HEK293 (cell line): ENCODE results near the gene TRIM36.

Experiments
- BCL11A ChIP-seq: fragments of 450-650 bp; formaldehyde crosslinking; IDR thresholded peaks from 2 replicates; pipeline ENCODE4 v1.5.1; 2016; ENCODE audit warnings: low read depth, missing biosample characterization, missing genetic modification characterization
- CTCF ChIP-seq: fragments of 450-650 bp; formaldehyde crosslinking; IDR thresholded peaks from 2 replicates; pipeline ENCODE4 v1.5.1; 2016; ENCODE audit warnings: missing biosample characterization, missing genetic modification characterization
- ELK4 ChIP-seq: IDR thresholded peaks from 2 replicates; pipeline ENCODE4 v1.6.1; 2011; ENCODE audit warnings: mild to moderate bottlenecking, low read depth, low read length, borderline replicate concordance
- GLI2 ChIP-seq: fragments of 450-650 bp; formaldehyde crosslinking; IDR thresholded peaks from 2 replicates; pipeline ENCODE4; 2017; ENCODE audit warnings: missing biosample characterization, missing genetic modification characterization, low read depth, borderline replicate concordance
- GLI4 ChIP-seq: fragments of 450-650 bp; formaldehyde crosslinking; IDR thresholded peaks from 2 replicates; pipeline ENCODE4 v1.5.1; 2016; ENCODE audit warnings: missing biosample characterization, missing genetic modification characterization
- GLIS1 ChIP-seq: fragments of 450-650 bp; formaldehyde crosslinking; IDR thresholded peaks from 2 replicates; pipeline ENCODE4 v1.5.1; 2016; ENCODE audit warnings: missing biosample characterization, missing genetic modification characterization
- GLIS2 ChIP-seq: fragments of 450-650 bp; formaldehyde crosslinking; IDR thresholded peaks from 2 replicates; pipeline ENCODE4 v1.5.1; 2016; ENCODE audit warnings: missing biosample characterization, missing genetic modification characterization
- HOXC10 ChIP-seq: sonication (generic); formaldehyde crosslinking; IDR thresholded peaks from 2 replicates; pipeline ENCODE4 v1.8.1; 2023; ENCODE audit warnings: mild to moderate bottlenecking, missing genetic modification reagents
- IKZF3 ChIP-seq: fragments of 450-650 bp; IDR thresholded peaks from 2 replicates; pipeline ENCODE4 v1.5.0; 2018; ENCODE audit warnings: missing biosample characterization, mild to moderate bottlenecking, missing genetic modification characterization, moderate library complexity
- KLF1 ChIP-seq: fragments of 450-650 bp; formaldehyde crosslinking; IDR thresholded peaks from 2 replicates; pipeline ENCODE4 v1.5.1; 2016; ENCODE audit warnings: missing biosample characterization, missing genetic modification characterization
- KLF10 ChIP-seq: fragments of 450-650 bp; IDR thresholded peaks from 2 replicates; pipeline ENCODE4 v1.5.1; 2018; ENCODE audit warnings: missing biosample characterization, mild to moderate bottlenecking, missing genetic modification characterization
- KLF16 ChIP-seq: fragments of 450-650 bp; formaldehyde crosslinking; IDR thresholded peaks from 2 replicates; pipeline ENCODE4 v1.5.1; 2017; ENCODE audit warnings: missing biosample characterization, missing genetic modification characterization
- KLF8 ChIP-seq: fragments of 450-650 bp; formaldehyde crosslinking; IDR thresholded peaks from 2 replicates; pipeline ENCODE4 v1.5.1; 2016; ENCODE audit warnings: missing biosample characterization, missing genetic modification characterization
- KLF9 ChIP-seq: fragments of 450-650 bp; formaldehyde crosslinking; IDR thresholded peaks from 2 replicates; pipeline ENCODE4 v1.5.1; 2016; ENCODE audit warnings: missing biosample characterization, missing genetic modification characterization, low read depth
- OVOL3 ChIP-seq: fragments of 450-650 bp; formaldehyde crosslinking; IDR thresholded peaks from 2 replicates; pipeline ENCODE4 v1.5.1; 2016; ENCODE audit warnings: missing biosample characterization, missing genetic modification characterization
- SP2 ChIP-seq: fragments of 450-650 bp; formaldehyde crosslinking; IDR thresholded peaks from 2 replicates; pipeline ENCODE4 v1.5.1; 2016; ENCODE audit warnings: missing biosample characterization, missing genetic modification characterization
- SP3 ChIP-seq: fragments of 450-650 bp; formaldehyde crosslinking; IDR thresholded peaks from 2 replicates; pipeline ENCODE4 v1.5.1; 2016; ENCODE audit warnings: missing biosample characterization, missing genetic modification characterization
- ZBTB10 ChIP-seq: fragments of 450-650 bp; formaldehyde crosslinking; IDR thresholded peaks from 2 replicates; pipeline ENCODE4 v1.5.1; 2016; ENCODE audit warnings: missing biosample characterization, missing genetic modification characterization
- ZBTB17 ChIP-seq: fragments of 450-650 bp; formaldehyde crosslinking; IDR thresholded peaks from 2 replicates; pipeline ENCODE4 v1.5.1; 2016; ENCODE audit warnings: missing biosample characterization, missing genetic modification characterization
- ZBTB21 ChIP-seq: fragments of 450-650 bp; formaldehyde crosslinking; IDR thresholded peaks from 2 replicates; pipeline ENCODE4 v1.5.1; 2017; ENCODE audit warnings: missing biosample characterization, missing genetic modification characterization
- ZBTB26 ChIP-seq: fragments of 450-650 bp; formaldehyde crosslinking; optimal IDR thresholded peaks from 2 replicates; pipeline ENCODE3; 2016; ENCODE audit warnings: missing biosample characterization, mild to moderate bottlenecking, missing genetic modification characterization
- ZBTB44 ChIP-seq: fragments of 450-650 bp; IDR thresholded peaks from 2 replicates; pipeline ENCODE4 v1.5.1; 2018; ENCODE audit warnings: missing biosample characterization, mild to moderate bottlenecking, missing genetic modification characterization
- ZBTB8A ChIP-seq: fragments of 450-650 bp; formaldehyde crosslinking; IDR thresholded peaks from 2 replicates; pipeline ENCODE4 v1.5.1; 2016; ENCODE audit warnings: missing biosample characterization, missing genetic modification characterization
- ZEB2 ChIP-seq: fragments of 450-650 bp; formaldehyde crosslinking; IDR thresholded peaks from 2 replicates; pipeline ENCODE4 v1.5.1; 2016; ENCODE audit warnings: missing biosample characterization, missing genetic modification characterization
- ZNF2 ChIP-seq: fragments of 450-650 bp; formaldehyde crosslinking; IDR thresholded peaks from 2 replicates; pipeline ENCODE4 v1.5.1; 2016; ENCODE audit warnings: missing biosample characterization, missing genetic modification characterization
- ZNF24 ChIP-seq: fragments of 450-650 bp; formaldehyde crosslinking; IDR thresholded peaks from 2 replicates; pipeline ENCODE4 v1.5.1; 2016; ENCODE audit warnings: missing biosample characterization, missing genetic modification characterization
- ZNF335 ChIP-seq: fragments of 450-650 bp; formaldehyde crosslinking; conservative IDR thresholded peaks from 2 replicates; pipeline ENCODE4 v1.5.1; 2016; ENCODE audit warnings: missing biosample characterization, missing genetic modification characterization
- ZNF37A ChIP-seq: fragments of 450-650 bp; IDR thresholded peaks from 2 replicates; pipeline ENCODE4 v1.5.1; 2018; ENCODE audit warnings: missing biosample characterization, missing genetic modification characterization
- ZNF404 ChIP-seq: fragments of 450-650 bp; formaldehyde crosslinking; IDR thresholded peaks from 2 replicates; pipeline ENCODE4 v1.5.1; 2017; ENCODE audit warnings: missing biosample characterization, missing genetic modification characterization
- ZNF473 ChIP-seq: fragments of 450-650 bp; formaldehyde crosslinking; IDR thresholded peaks from 2 replicates; pipeline ENCODE4 v1.5.1; 2017; ENCODE audit warnings: missing biosample characterization, missing genetic modification characterization
- ZNF623 ChIP-seq: fragments of 450-650 bp; formaldehyde crosslinking; IDR thresholded peaks from 2 replicates; pipeline ENCODE4 v1.5.1; 2016; ENCODE audit warnings: missing biosample characterization, missing genetic modification characterization
- ZNF660 ChIP-seq: fragments of 450-650 bp; IDR thresholded peaks from 2 replicates; pipeline ENCODE4 v1.5.1; 2018; ENCODE audit warnings: missing biosample characterization, mild to moderate bottlenecking, missing genetic modification characterization
- ZNF776 ChIP-seq: fragments of 450-650 bp; formaldehyde crosslinking; IDR thresholded peaks from 2 replicates; pipeline ENCODE4 v1.5.0; 2017; ENCODE audit warnings: missing biosample characterization, missing genetic modification characterization, borderline replicate concordance
- ZXDB ChIP-seq: fragments of 450-650 bp; formaldehyde crosslinking; IDR thresholded peaks from 2 replicates; pipeline ENCODE4 v1.5.1; 2016; ENCODE audit warnings: missing biosample characterization, missing genetic modification characterization

The TRIM36 gene

GRCh38 chr5:115169487-115170133 is at the start of gene TRIM36 (continued):
- TF ChIP-seq IKZF3 (tag by site-specific recombination) (peak; percentile 65; the same call in 1 of the 2 replicates), BCL11A (tag by site-specific recombination) (no peak), ZBTB17 (peak; percentile 80), GLI4 (tag by site-specific recombination) (no peak), ZBTB10 (tag by site-specific recombination) (no peak), ELK4 (no peak), ZNF37A (tag by site-specific recombination) (no peak), ZNF623 (no peak), ZNF473 (tag by site-specific recombination) (no peak), HOXC10 (CRISPR knock-in tag) (0 out of 2 replicates have a peak, but pooled peaks have one; percentile 47), KLF10 (tag by site-specific recombination) (peak; percentile 97), SP3 (tag by site-specific recombination) (peak; percentile 93), KLF8 (tag by site-specific recombination) (peak; percentile 92), GLI2 (tag by site-specific recombination) (no peak), OVOL3 (tag by site-specific recombination) (no peak), GLIS2 (tag by site-specific recombination) (peak; percentile 8; the same call in 1 of the 2 replicates), ZNF660 (tag by site-specific recombination) (peak; percentile 65), KLF9 (tag by site-specific recombination) (peak; percentile 99), CTCF (tag by site-specific recombination) (peak; percentile 76; the same call in 1 of the 2 replicates), ZEB2 (tag by site-specific recombination) (peak; percentile 95), KLF1 (tag by site-specific recombination) (peak; percentile 97), ZBTB21 (tag by site-specific recombination) (0 out of 2 replicates have a peak, but pooled peaks have one; percentile 24), ZNF24 (tag by site-specific recombination) (0 out of 2 replicates have a peak, but pooled peaks have one; percentile 14), ZNF335 (tag by site-specific recombination) (peak; percentile 93), ZBTB44 (tag by site-specific recombination) (peak; percentile 85), ZNF776 (tag by site-specific recombination) (no peak), ZNF404 (no peak), ZBTB26 (tag by site-specific recombination) (peak; percentile 83), ZBTB8A (tag by site-specific recombination) (peak; percentile 98), ZNF2 (tag by site-specific recombination) (peak; percentile 84), KLF16 (tag by site-specific recombination) (peak; percentile 48; the same call in 1 of the 2 replicates), ZXDB (peak; percentile 57; the same call in 1 of the 2 replicates), SP2 (peak; percentile 83), GLIS1 (no peak; the same call in 1 of the 2 replicates)
